RCC 7860 (cell line): ENCODE data around the gene CUX1.

ENCODE experiments used
- DNase-seq: peaks from one replicate; pipeline ENCODE4 v3.0.0-alpha.2; 2015; ENCODE audit warnings: low spot score
- FAIRE-seq: peaks from 2 replicates; lab custom pipeline; 2012; peaks lifted over from hg19 to GRCh38; lab: Jason Lieb, UNC

The CUX1 gene

GRCh38 chr7:102061981-102062390 is 244.6 kb downstream of the CUX1 start:
- DNase-seq (peak; percentile 100), FAIRE-seq (peak; percentile 98)

- peak; percentile 100 for DNase-seq
- FAIRE-seq = peak; percentile 96
These were observed 246.3 kb downstream of the CUX1 start for GRCh38 chr7:102063690-102064180.

DNA sequence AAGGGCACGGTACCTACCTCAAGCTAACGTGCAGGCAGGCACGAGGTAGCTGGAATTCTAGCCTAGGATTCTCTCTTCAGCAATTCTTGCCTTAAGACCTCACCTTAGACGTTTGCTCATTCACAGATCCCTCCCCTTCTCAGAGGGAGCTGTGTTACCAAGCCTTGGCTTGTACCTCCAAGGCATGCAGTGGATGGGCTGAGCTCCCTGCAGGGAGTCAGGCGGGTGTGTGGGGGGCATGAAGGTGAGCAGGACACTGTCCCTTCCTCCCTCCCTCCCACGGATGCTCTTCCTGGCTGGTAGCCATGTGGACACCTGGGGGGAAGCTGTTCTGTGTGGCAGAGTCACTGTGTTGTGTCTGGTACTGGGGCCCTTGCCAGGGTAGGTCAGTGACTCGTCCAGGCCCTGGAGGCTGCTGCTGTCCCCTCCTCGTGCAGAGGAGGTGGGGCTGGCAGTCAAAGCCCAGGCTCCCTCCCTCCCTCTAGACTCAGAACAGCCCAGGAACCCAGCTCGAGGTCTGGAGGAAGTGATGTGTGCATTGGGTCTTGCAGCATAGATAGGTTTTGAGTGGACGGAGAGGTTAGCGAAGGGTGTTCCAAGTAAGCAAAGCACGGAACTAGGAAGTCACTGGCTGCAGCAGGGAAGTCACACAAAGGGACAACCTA is 247.1 kb downstream of the CUX1 start:
- DNase-seq (peak; percentile 99), FAIRE-seq (peak; percentile 92)

GRCh38 chr7:102065226-102065625 is 247.8 kb downstream of the CUX1 start:
- DNase-seq = no peak
- FAIRE-seq = no peak

- DNase-seq = no peak
- no peak for FAIRE-seq
These were observed 249.1 kb downstream of the CUX1 start for GRCh38 chr7:102066476-102066875.

DNA sequence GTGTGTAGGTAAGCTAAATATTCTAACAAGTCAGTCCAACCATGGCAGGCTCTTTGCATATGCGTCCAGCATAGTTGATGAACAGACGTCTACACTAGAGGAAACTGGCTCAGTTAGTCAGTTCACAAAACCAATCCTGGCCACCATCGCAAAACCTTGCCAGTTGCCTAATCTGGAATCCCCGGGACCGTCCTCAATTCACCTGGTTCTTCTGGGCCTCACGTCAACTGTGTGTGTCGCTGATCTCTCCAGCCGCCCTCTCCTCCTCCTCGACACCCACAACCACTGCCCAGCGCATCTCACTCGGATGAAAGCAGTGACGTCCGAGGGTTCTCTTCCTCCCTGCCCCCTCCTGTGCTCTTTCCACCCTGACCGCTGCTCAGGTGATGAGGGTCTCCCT is 251.4 kb downstream of the CUX1 start:
- FAIRE-seq (no peak), DNase-seq (no peak)

- no peak for FAIRE-seq
- DNase-seq = no peak
These were observed 252.7 kb downstream of the CUX1 start for GRCh38 chr7:102069931-102070629.

GRCh38 chr7:102072003-102072402 is 254.6 kb downstream of the CUX1 start:
- no peak for FAIRE-seq

GRCh38 chr7:102072636-102073209 is 255.3 kb downstream of the CUX1 start:
- DNase-seq (no peak), FAIRE-seq (no peak)

More at GRCh38 chr7:102072003-102072402, 254.6 kb downstream of the CUX1 start:
- no peak for DNase-seq

DNA sequence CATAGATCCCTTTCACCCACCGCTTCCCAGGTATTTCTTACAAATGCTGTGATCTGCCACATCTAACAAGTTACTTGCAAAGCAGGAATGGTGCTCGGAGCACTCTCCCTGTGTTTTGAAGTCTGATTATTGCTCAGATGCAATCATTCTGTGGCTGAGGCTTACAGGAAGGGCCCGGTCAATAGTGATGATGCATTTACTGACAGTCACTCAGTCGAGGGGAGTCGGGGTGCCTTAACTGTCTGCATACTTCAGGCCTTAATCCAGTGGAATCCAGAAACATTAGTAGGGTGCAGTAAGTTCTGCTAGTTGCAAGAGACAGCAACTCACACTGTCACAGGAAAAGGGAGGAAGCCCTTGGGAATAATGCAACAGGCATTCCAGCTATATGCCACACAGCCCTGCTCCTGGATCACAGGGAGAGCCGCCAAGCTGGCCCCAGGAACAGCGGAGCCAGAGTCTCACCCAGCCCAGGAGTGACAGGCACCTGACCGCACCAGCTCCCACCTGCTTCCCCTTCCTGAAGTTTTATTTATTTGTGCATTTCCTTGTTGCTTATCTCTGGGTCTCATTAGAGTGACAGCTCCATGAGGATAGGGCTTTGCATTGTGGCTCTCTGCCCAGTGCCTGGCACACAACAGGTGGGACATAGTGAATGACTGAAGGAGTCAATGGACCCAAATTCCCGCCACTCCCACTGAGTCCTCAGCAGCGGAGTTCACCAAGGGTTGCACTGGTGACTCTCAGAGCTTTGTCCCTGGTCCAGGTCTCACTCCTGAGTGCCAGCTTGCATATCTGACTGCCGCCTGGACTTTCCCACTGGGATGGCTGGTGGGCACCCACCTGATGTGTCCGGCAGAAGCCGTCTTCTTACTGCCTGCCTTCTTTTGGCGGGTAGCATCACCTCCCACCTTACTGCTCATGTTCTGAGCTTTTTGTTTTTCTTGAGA is 256.8 kb downstream of the CUX1 start:
- DNase-seq (no peak), FAIRE-seq (no peak)

DNA sequence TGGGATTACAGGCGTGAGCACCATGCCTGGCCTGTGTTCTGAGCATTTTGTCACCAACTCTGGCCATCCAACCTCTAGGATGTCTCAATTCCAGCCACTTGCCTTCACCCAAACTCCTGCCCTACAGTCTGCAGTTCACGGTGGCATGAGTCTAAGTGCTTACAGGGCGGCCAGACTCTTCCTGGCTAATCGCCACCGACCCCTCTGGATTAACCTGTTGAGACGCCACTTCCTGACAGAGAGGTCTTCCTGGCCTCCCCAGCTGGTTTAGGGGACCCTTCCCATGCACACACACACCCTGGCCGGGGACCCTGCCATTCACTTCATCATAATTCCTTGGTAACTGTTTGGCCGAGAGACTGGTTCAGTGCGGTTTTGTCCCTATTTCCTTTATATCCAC is 257.7 kb downstream of the CUX1 start:
- FAIRE-seq (no peak), DNase-seq (no peak)

- FAIRE-seq (no peak), DNase-seq (no peak)
These were observed 258.2 kb downstream of the CUX1 start for GRCh38 chr7:102075553-102076135.

DNA sequence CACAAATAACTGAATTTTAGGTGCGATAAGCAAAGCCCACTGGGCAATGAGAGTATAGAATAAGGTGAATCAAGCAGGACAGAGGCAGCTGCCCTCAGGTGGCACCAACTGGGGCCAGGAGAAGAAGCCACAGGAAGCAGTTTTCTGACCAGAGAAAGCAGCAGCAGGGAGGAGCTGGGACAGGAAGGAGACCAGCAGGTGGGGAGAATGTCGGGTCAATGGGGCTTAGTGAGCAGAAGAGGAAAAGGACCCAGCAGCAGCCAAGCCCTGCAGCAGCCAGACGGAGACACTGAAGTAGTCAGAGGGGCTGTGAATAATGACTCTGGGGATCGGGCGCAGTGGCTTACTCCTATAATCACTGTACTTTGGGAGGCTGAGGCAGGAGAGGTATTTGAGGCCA is 259.7 kb downstream of the CUX1 start:
- FAIRE-seq = no peak

DNA sequence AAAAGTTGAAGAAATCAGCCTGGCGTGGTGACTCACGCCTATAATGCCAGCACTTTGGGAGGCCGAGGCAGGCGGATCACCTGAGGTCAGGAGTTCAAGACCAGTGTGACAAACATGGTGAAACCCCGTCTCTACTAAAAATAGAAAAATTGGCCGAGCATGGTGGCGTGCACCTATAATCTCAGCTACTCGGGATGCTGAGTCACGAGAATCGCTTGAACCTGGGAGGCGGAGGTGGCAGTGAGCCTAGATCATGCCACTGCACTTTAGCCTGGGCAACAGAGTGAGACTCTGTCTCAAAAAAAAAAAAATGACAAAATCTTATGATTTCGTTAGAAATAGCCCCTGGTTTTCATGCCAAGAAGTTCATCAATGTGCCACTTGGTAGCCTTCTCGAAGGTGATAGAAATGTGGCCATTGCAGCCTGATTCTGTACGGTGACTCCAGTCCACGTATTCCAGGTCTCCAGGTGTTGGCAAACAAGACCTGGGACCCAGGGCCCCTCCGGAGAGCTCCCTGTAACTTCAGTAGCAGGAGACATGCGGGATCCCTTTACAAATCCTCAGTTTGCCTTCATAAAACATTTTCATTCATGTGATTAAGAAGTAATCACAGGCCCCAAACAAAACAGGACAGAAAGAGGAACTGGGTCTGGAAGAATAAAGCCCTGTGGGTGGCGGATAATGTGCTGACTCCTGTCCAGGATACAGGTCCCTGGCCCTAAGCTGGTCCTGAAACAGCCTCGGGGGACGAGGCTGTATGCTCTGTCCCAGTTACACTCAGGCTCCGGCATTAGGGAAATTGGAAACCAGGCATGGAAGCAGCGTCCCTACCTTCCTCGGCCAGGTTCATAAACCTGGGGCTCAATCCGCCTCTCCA is 262.0 kb downstream of the CUX1 start:
- peak; percentile 85 for DNase-seq
- peak; percentile 85 for FAIRE-seq

More for the DNA sequence above, 259.7 kb downstream of the CUX1 start:
- DNase-seq = no peak

DNA sequence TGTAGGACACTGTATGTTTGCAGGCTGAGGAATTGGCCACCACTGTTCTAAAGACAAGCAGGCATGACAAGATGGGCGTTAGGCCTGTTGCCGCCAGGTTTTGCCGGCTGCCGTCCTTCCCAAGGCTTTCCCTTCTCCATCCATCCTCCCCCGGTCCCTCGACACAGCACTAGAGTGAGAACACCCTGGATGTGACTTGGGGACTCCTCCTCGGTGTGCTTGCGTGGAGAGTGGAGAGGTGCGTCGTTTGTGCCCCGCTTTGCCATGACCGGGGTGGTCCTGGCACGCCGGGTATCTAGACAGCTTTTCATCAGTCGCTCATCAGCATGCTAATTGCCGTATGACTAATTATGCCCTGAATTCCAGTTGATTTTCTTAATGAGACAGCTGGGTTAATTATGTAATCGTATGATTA is 262.6 kb downstream of the CUX1 start:
- no peak for FAIRE-seq

GRCh38 chr7:102080434-102081243 is 263.2 kb downstream of the CUX1 start:
- no peak for FAIRE-seq
- DNase-seq = no peak

More for the DNA sequence above, 262.6 kb downstream of the CUX1 start:
- DNase-seq = no peak

DNA sequence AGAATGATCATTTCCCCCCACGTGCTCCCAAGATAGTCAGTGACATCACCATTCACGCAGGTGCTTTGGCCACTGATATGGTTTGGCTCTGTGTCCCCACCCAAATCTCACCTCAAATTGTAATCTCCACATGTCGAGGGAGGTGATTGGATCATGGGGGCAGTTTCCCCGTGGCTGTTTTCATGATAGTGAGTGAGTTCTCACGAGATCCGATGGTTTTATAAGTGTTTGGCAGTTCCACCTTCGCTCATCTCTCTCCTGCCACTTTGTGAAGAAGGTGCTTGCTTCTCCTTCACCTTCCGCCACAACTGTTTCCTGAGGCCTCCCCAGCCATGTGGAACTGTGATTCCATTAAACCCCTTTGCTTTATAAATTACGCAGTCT is 263.8 kb downstream of the CUX1 start:
- DNase-seq = no peak
- FAIRE-seq = no peak

GRCh38 chr7:102082693-102083368 is 265.4 kb downstream of the CUX1 start:
- DNase-seq (no peak), FAIRE-seq (no peak)
